ENCODE data around the gene GNB1L. TPM values are rescaled to one million over a fixed set of nuclear protein-coding genes. Genes with fewer than 3 reads are reported as not detected.
A peak's percentile ranks its signal among the peaks of the same experiment; 100 is the strongest.

GNB1L gene
- polyA plus RNA-seq, 3 donors: 3.4 to 6.0 (median 4.8) TPM

GRCh38 chr22:19753996-19754700, 100.5 kb downstream of the GNB1L start:
- H3K4me1 ChIP-seq (ENCODE audit: control insufficient read depth in 1 of 2, insufficient read depth in 2 of 2, low read length in 2 of 2): peaks cover 11 to 18% of the 10 kb centered on the region in 2 donors
- Mint-ChIP-seq H3K9me3 (peaks cover 0 to 21% (median 6%) of the 10 kb centered on the region in 7 donors), H3K27me3 (ENCODE audit: low read depth in 3 of 3) (peaks cover 55 to 85% (median 69%) of the 10 kb centered on the region in 3 donors), H3K36me3 (peaks cover 3 to 5% of the 10 kb centered on the region in 2 donors), H3K4me1 (peaks cover 16% of the 10 kb centered on the region), H3K4me3 (peak overlapping the region in 1 of 2 donors; percentile 82), H3K27ac (no peak overlapping the region)
- intact Hi-C loops (cut with micrococcal nuclease): no loop called here
- H4K20me1 ChIP-seq (ENCODE audit: insufficient read depth, low read length): no peaks in the 10 kb centered on the region
- H3K36me3 ChIP-seq (replicated peaks in 1 of 2; ENCODE audit: control insufficient read depth in 1 of 2, insufficient read depth in 2 of 2, low read length in 2 of 2): no peaks in the 10 kb centered on the region
- DNase-seq: no peak
- no peak overlapping the region for H2AFZ ChIP-seq (ENCODE audit: insufficient read depth, low read depth, low read length, poor library complexity, severe bottlenecking)
- no peak overlapping the region for H3K27ac ChIP-seq (ENCODE audit: low read depth in 1 of 2, low read length in 2 of 2)
- H3K79me2 ChIP-seq (ENCODE audit: insufficient read depth, low read length): no peaks in the 10 kb centered on the region
- H3K4me2 ChIP-seq (replicated peaks; ENCODE audit: extremely low read depth, low read length, poor library complexity, severe bottlenecking): no peak overlapping the region
- H3K9ac ChIP-seq (ENCODE audit: insufficient read depth, low read length, poor library complexity, severe bottlenecking): no peak overlapping the region
- peaks cover 35 to 77% of the 10 kb centered on the region in 2 donors for H3K27me3 ChIP-seq (ENCODE audit: control insufficient read depth in 2 of 2, insufficient read depth in 2 of 2, low read length in 2 of 2)
- H3K4me3 ChIP-seq (replicated peaks in 1 of 3; ENCODE audit: low read depth in 2 of 3, low read length in 3 of 3): no peak overlapping the region
- H3K9me3 ChIP-seq (replicated peaks in 1 of 2; ENCODE audit: control insufficient read depth in 1 of 2, insufficient read depth in 1 of 2, low read length in 2 of 2): peaks cover 0 to 29% of the 10 kb centered on the region in 2 donors
- WGBS (ENCODE audit: insufficient coverage): 82% methylated on average over 4 of the region's 14 CpGs
- TF ChIP-seq CTCF (IDR thresholded peaks at IDR 0.05): no peak

GRCh38 chr22:19753090-19753842, 101.4 kb downstream of the GNB1L start:
- no peak overlapping the region for H3K27ac ChIP-seq (ENCODE audit: low read depth in 1 of 2, low read length in 2 of 2)

More at GRCh38 chr22:19753090-19753842, 101.4 kb downstream of the GNB1L start:
- H3K9me3 ChIP-seq (replicated peaks in 1 of 2; ENCODE audit: control insufficient read depth in 1 of 2, insufficient read depth in 1 of 2, low read length in 2 of 2): peaks cover 0 to 21% of the 10 kb centered on the region in 2 donors
- no peak overlapping the region for H3K9ac ChIP-seq (ENCODE audit: insufficient read depth, low read length, poor library complexity, severe bottlenecking)
- no peak overlapping the region for H3K4me2 ChIP-seq (replicated peaks; ENCODE audit: extremely low read depth, low read length, poor library complexity, severe bottlenecking)
- no peak for DNase-seq
- Mint-ChIP-seq H3K4me3 (peak overlapping the region in 1 of 2 donors; percentile 82), H3K9me3 (peaks cover 0 to 19% (median 6%) of the 10 kb centered on the region in 7 donors), H3K4me1 (peaks cover 16% of the 10 kb centered on the region), H3K27me3 (ENCODE audit: low read depth in 3 of 3) (peaks cover 50 to 79% (median 63%) of the 10 kb centered on the region in 3 donors), H3K27ac (peak overlapping the region in 1 of 7 donors; percentile 23), H3K36me3 (peaks cover 3 to 5% of the 10 kb centered on the region in 2 donors)
- no peaks in the 10 kb centered on the region for H3K79me2 ChIP-seq (ENCODE audit: insufficient read depth, low read length)
- H4K20me1 ChIP-seq (ENCODE audit: insufficient read depth, low read length): no peaks in the 10 kb centered on the region
- peaks cover 28 to 70% of the 10 kb centered on the region in 2 donors for H3K27me3 ChIP-seq (ENCODE audit: control insufficient read depth in 2 of 2, insufficient read depth in 2 of 2, low read length in 2 of 2)
- WGBS (ENCODE audit: insufficient coverage): 94% methylated on average over 7 of the region's 10 CpGs
- peaks cover 11 to 18% of the 10 kb centered on the region in 2 donors for H3K4me1 ChIP-seq (ENCODE audit: control insufficient read depth in 1 of 2, insufficient read depth in 2 of 2, low read length in 2 of 2)
- H3K4me3 ChIP-seq (replicated peaks in 1 of 3; ENCODE audit: low read depth in 2 of 3, low read length in 3 of 3): no peak overlapping the region
- no peaks in the 10 kb centered on the region for H3K36me3 ChIP-seq (replicated peaks in 1 of 2; ENCODE audit: control insufficient read depth in 1 of 2, insufficient read depth in 2 of 2, low read length in 2 of 2)
- intact Hi-C loops (cut with micrococcal nuclease): no loop called here
- H2AFZ ChIP-seq (ENCODE audit: insufficient read depth, low read depth, low read length, poor library complexity, severe bottlenecking): no peak overlapping the region
- no peak for TF ChIP-seq CTCF (IDR thresholded peaks at IDR 0.05)
